IPS-20b (cell line): Measurements from ENCODE around the gene PERCC1.

Experiments used
- H3K27ac ChIP-seq: one replicate; pipeline ENCODE4 v1.5.1; 2013; ENCODE audit warnings: low read length
- H3K27me3 ChIP-seq: 2 replicates; pipeline ENCODE4 v1.6.1; 2013; ENCODE audit warnings: mild to moderate bottlenecking, low read length, inconsistent platforms; ENCODE audit not compliant: insufficient read depth
- H3K36me3 ChIP-seq: 2 replicates; pipeline ENCODE4 v1.6.1; 2013; ENCODE audit warnings: low read depth, mild to moderate bottlenecking, inconsistent platforms, low read length, moderate library complexity; ENCODE audit not compliant: insufficient read depth
- H3K4me1 ChIP-seq: 2 replicates; pipeline ENCODE4 v1.6.1; 2013; ENCODE audit warnings: mild to moderate bottlenecking, control low read depth, inconsistent platforms, low read length, moderate library complexity; ENCODE audit not compliant: insufficient read depth
- H3K4me3 ChIP-seq: 2 replicates; pipeline ENCODE4 v1.5.1; 2013; ENCODE audit warnings: mild to moderate bottlenecking, low read length, inconsistent platforms
- H3K9ac ChIP-seq: 2 replicates; pipeline ENCODE4 v1.6.1; 2013; ENCODE audit warnings: low read depth, mild to moderate bottlenecking, inconsistent platforms, low read length, moderate library complexity
- H3K9me3 ChIP-seq: 2 replicates; pipeline ENCODE4 v1.6.1; 2013; ENCODE audit warnings: mild to moderate bottlenecking, low read depth, low read length, inconsistent platforms; ENCODE audit not compliant: insufficient read depth

The PERCC1 gene

GRCh38 chr16:1397779-1398178 lies 33.1 kb upstream of the PERCC1 start:
- peaks cover 14% of the 10 kb centered on the region; the same call in 1 of the 2 replicates for H3K36me3 ChIP-seq

GRCh38 chr16:1398351-1398750 lies 32.5 kb upstream of the PERCC1 start:
- Histone ChIP-seq H3K36me3 (peaks cover 10% of the 10 kb centered on the region; the same call in 1 of the 2 replicates), H3K27ac (no peak overlapping the region), H3K4me1 (no peaks in the 10 kb centered on the region), H3K9me3 (no peaks in the 10 kb centered on the region), H3K9ac (no peak overlapping the region), H3K27me3 (no peaks in the 10 kb centered on the region), H3K4me3 (no peak overlapping the region)

More at GRCh38 chr16:1397779-1398178, 33.1 kb upstream of the PERCC1 start:
- Histone ChIP-seq H3K27ac (no peak overlapping the region), H3K9ac (no peak overlapping the region), H3K27me3 (no peaks in the 10 kb centered on the region), H3K4me1 (no peaks in the 10 kb centered on the region), H3K9me3 (no peaks in the 10 kb centered on the region), H3K4me3 (no peak overlapping the region)

GRCh38 chr16:1398826-1399581 lies 31.9 kb upstream of the PERCC1 start:
- H3K9ac ChIP-seq = no peak overlapping the region
- no peaks in the 10 kb centered on the region for H3K9me3 ChIP-seq
- no peaks in the 10 kb centered on the region for H3K4me1 ChIP-seq
- H3K27me3 ChIP-seq = no peaks in the 10 kb centered on the region
- no peak overlapping the region for H3K4me3 ChIP-seq
- peaks cover 7% of the 10 kb centered on the region; the same call in 1 of the 2 replicates for H3K36me3 ChIP-seq
- no peak overlapping the region for H3K27ac ChIP-seq

GRCh38 chr16:1401061-1401757 lies 29.7 kb upstream of the PERCC1 start:
- H3K4me3 ChIP-seq = no peak overlapping the region
- H3K9ac ChIP-seq = no peak overlapping the region
- no peaks in the 10 kb centered on the region for H3K27me3 ChIP-seq
- H3K4me1 ChIP-seq = no peaks in the 10 kb centered on the region
- H3K27ac ChIP-seq = no peak overlapping the region
- no peaks in the 10 kb centered on the region for H3K9me3 ChIP-seq
- H3K36me3 ChIP-seq = peaks cover 7% of the 10 kb centered on the region; the same call in 1 of the 2 replicates

- H3K4me1 ChIP-seq = no peaks in the 10 kb centered on the region
- no peaks in the 10 kb centered on the region for H3K9me3 ChIP-seq
- H3K4me3 ChIP-seq = no peak overlapping the region
- no peaks in the 10 kb centered on the region for H3K27me3 ChIP-seq
- H3K27ac ChIP-seq = no peak overlapping the region
- H3K9ac ChIP-seq = no peak overlapping the region
- peaks cover 7% of the 10 kb centered on the region; the same call in 1 of the 2 replicates for H3K36me3 ChIP-seq
These were observed 29.1 kb upstream of the PERCC1 start for GRCh38 chr16:1401758-1402154.

GRCh38 chr16:1403036-1403435 lies 27.8 kb upstream of the PERCC1 start:
- H3K27ac ChIP-seq = no peak overlapping the region
- no peak overlapping the region for H3K9ac ChIP-seq
- H3K36me3 ChIP-seq = peaks cover 7% of the 10 kb centered on the region; the same call in 1 of the 2 replicates
- H3K27me3 ChIP-seq = no peaks in the 10 kb centered on the region
- H3K9me3 ChIP-seq = no peaks in the 10 kb centered on the region
- H3K4me1 ChIP-seq = no peaks in the 10 kb centered on the region
- H3K4me3 ChIP-seq = no peak overlapping the region

GRCh38 chr16:1403733-1404132 lies 27.1 kb upstream of the PERCC1 start:
- Histone ChIP-seq H3K4me1 (no peaks in the 10 kb centered on the region), H3K4me3 (no peak overlapping the region), H3K36me3 (peaks cover 7% of the 10 kb centered on the region; the same call in 1 of the 2 replicates), H3K27me3 (no peaks in the 10 kb centered on the region), H3K27ac (no peak overlapping the region), H3K9me3 (no peaks in the 10 kb centered on the region), H3K9ac (no peak overlapping the region)

- no peaks in the 10 kb centered on the region for H3K36me3 ChIP-seq
- peak overlapping the region; percentile 56; the same call in 1 of the 2 replicates for H3K9ac ChIP-seq
- no peaks in the 10 kb centered on the region for H3K9me3 ChIP-seq
- H3K27ac ChIP-seq = no peak overlapping the region
- H3K4me1 ChIP-seq = no peaks in the 10 kb centered on the region
- H3K27me3 ChIP-seq = no peaks in the 10 kb centered on the region
- peak overlapping the region; percentile 84; the same call in 1 of the 2 replicates for H3K4me3 ChIP-seq
These were observed 23.1 kb upstream of the PERCC1 start for GRCh38 chr16:1407753-1408152.

GRCh38 chr16:1408171-1408837 lies 22.6 kb upstream of the PERCC1 start:
- H3K4me3 ChIP-seq = peak overlapping the region; percentile 84
- H3K27ac ChIP-seq = no peak overlapping the region
- peak overlapping the region; percentile 61; the same call in 1 of the 2 replicates for H3K9ac ChIP-seq
- H3K9me3 ChIP-seq = no peaks in the 10 kb centered on the region
- H3K4me1 ChIP-seq = no peaks in the 10 kb centered on the region
- H3K27me3 ChIP-seq = no peaks in the 10 kb centered on the region
- no peaks in the 10 kb centered on the region for H3K36me3 ChIP-seq

- Histone ChIP-seq H3K27ac (no peak overlapping the region), H3K9me3 (no peaks in the 10 kb centered on the region), H3K4me1 (no peaks in the 10 kb centered on the region), H3K27me3 (no peaks in the 10 kb centered on the region), H3K36me3 (no peaks in the 10 kb centered on the region), H3K9ac (no peak overlapping the region), H3K4me3 (no peak overlapping the region)
These were observed 18.0 kb upstream of the PERCC1 start for GRCh38 chr16:1412847-1413246.

GRCh38 chr16:1413684-1414531 lies 17.0 kb upstream of the PERCC1 start:
- Histone ChIP-seq H3K9ac (peak overlapping the region; percentile 45; the same call in 1 of the 2 replicates), H3K27me3 (no peaks in the 10 kb centered on the region), H3K4me1 (no peaks in the 10 kb centered on the region), H3K9me3 (no peaks in the 10 kb centered on the region), H3K4me3 (peak overlapping the region; percentile 68), H3K27ac (no peak overlapping the region), H3K36me3 (no peaks in the 10 kb centered on the region)
